Daoy (cell line): ENCODE results near the gene TMPRSS6. TPM values are rescaled to one million over a fixed set of nuclear protein-coding genes. Genes with fewer than 3 reads are reported as not detected.

ENCODE experiments used
- DNase-seq: peaks from one replicate; pipeline ENCODE4 v3.0.0-alpha.2; 2015; ENCODE audit warnings: low read depth
- total RNA-seq: library from RNA; depleted of rRNA; stranded (reverse); fragments of >200 nt; shearing (Covaris generic); gene quantifications from 2 replicates; pipeline ENCODE4 v1.2.3, GENCODE V29; 2014

TMPRSS6 gene
- total RNA-seq, 1 experiment from 2014 or later, result not detected

GRCh38 chr22:37117092-37117491 is 7.6 kb upstream of the TMPRSS6 start:
- no peak for DNase-seq

- no peak for DNase-seq
Observed at GRCh38 chr22:37115032-37115431, 5.5 kb upstream of the TMPRSS6 start.

- no peak for DNase-seq
Observed at GRCh38 chr22:37113757-37114156, 4.2 kb upstream of the TMPRSS6 start.

DNA sequence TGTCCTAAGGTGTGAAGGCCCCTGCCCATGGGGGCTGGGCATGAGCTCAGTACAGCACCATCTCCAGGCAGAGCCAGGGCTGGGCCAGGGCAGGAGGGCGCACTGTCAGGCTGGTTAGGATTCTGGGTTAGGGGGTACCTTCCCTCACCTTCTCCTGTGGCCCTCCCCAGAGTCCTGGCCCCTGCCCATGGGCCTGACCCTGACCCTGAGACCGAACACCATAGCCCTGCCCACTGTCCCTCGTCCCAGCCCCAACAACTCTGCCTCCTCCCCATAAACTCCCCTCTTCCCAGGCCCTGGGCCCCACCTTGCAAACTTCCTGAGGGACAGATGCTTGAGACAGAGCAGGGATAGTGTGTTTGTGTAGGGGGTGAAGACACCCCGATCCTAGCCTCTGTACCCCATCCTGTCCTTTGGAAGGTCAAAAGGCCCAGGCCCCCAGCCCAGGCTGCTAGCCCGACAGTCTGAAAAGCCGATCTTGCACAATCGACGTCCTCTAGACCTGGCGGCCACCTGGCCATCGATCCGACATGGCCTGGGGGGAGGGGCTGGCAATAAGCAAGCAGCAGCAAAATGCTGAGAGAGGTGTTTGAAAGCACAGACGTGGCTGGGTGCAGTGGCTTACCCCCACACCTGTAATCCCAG is 2.7 kb upstream of the TMPRSS6 start:
- DNase-seq, result no peak

GRCh38 chr22:37111156-37111717 is 1.7 kb upstream of the TMPRSS6 start:
- DNase-seq, result no peak

DNA sequence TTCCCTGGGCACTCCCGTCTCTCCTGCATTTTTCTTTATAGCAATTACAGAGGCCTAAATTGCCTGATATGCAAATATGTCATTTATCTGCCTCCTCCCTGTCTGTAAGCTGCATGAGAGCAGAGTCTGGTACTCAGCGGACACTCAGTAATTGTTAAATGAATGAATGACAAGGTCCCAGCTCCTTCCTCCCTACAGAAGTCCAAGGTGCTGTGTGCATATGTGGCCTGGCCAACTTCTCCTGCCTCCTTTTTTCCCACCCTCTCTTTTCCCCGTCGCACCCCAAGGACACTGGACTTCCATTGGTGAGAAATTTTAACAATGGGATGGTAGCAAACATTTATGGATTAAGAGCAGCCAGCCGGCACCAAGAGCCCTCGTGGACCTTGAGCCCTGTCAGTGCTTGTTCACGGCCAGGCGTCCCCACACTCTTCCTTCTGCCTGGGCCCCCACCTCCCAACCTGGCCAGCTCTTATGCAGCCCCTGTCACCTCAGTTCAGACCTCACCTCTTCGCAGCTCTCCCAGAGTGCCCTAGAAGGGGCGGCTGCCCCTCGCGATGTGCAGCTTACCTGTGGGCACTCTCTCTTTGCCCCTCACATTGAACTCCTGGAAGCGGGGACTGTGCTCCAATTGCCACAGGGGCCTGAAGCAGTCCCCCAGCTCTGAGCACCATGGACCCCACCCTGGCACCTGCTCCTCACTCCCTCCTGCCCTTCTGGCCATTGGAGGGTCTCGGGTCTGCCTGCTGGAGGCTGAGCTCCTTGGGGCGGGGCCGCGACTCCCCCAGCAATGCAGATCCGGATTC is 1.5 kb downstream of the TMPRSS6 start:
- DNase-seq, result no peak

DNA sequence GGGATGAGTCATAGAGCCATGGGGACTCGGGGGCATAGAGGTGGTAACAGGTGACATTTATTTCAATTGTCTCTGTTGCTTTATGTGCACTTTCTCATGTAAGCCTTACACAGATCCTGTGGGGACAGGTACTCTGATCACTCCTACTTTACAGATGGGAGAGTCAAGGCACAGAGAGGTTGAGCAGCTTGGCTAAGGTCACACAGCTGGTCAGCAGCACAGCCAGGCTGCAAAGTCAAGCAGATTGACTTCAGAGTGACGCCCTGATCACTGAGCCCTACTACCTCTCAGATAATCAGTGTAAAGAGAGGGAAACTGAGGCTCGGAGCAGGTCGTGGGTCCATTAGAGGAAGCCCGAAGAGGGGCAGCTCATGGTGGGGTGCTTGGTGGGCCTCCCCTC is 3.5 kb downstream of the TMPRSS6 start:
- no peak for DNase-seq

GRCh38 chr22:37105154-37105553 is 4.4 kb downstream of the TMPRSS6 start:
- no peak for DNase-seq

- no peak for DNase-seq
Observed at GRCh38 chr22:37103656-37104452, 5.7 kb downstream of the TMPRSS6 start.

GRCh38 chr22:37103151-37103550 is 6.4 kb downstream of the TMPRSS6 start:
- DNase-seq, result no peak

- no peak for DNase-seq
Observed at GRCh38 chr22:37101311-37102066, 8.0 kb downstream of the TMPRSS6 start.

GRCh38 chr22:37100589-37101127 is 8.9 kb downstream of the TMPRSS6 start:
- no peak for DNase-seq

DNA sequence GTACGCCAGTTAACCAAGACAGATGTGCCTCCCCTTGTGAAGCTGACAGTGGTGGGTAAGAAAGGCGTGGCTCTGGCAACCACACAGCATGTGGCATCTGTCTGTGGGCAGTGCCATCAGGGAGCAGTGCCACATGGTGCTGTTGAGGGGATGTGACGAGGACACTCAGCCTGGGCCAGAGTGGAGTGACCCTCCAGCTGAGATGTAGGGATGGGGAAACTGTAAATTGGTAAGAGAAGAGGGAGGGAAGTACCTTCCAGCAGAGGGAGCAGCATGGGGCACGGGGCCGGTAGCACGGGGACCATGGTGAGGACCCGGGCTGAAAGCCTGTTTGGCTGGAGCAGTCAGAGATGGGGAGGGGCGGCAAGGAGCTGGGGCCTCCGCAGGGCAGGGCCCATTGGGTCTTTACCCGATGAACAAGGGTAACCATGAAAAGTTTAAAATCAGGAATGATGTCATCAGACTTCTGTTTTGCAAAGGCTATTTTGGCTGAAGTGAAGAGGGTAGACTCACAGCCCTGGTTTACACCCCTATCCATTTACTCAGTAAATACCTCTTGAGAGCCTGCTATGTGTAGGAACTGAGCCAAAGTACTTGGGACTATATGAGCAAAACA is 10.4 kb downstream of the TMPRSS6 start:
- DNase-seq, result no peak

DNA sequence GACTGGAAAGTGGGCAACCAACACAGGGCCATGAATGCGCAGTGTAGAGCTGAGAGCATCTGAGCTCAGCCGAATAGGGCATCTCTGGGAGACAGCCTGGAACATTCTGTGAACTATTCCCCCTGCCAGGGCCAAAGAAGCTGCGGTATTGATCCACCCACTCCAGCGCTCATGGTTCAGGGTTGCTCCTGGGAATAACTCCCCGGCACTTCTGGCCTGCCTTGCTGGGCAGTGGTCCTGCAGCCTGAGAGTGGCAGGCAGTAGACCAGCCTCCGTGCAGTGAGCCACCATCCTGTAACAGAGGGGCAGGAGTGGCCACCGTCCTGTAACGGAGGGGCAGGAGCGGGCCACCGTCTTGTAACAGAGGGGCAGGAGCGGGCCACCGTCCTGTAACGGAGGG is 12.2 kb downstream of the TMPRSS6 start:
- DNase-seq, result no peak

DNA sequence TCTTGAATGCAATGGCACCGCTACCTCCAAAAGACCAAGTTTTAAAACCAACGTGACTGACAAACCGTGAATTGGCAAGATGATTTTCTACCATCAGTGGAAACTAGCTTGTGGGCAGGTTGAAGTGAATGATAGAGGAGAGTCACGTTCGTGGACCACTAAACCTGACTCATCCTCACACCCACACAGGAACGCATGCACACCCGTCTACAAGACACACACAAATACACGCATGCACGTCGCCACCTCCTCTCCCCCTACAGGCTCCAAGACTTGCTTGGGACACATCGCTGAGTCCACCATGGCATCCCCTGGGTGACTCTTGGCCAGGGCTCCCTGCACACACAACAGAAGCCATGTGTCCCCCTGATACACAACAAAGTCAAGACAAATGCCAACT is 14.4 kb downstream of the TMPRSS6 start:
- DNase-seq, result no peak

DNA sequence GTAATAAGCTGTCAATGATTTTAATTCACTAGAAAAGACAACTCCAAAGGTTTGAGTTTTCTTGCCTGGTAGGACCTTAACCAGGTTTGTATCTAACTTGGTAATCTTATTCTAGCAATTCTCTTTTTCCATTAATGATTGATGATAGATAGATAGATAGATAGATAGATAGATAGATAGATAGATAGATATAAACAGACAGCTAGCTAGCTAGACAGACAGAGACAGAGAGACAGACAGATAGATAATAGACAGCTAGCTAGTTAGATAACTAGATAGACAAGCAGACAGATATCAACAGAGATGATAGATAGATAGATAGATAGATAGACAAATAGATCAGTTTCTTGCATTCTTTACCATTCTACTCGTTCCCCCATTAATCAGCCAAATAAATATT is 15.3 kb downstream of the TMPRSS6 start:
- no peak for DNase-seq

GRCh38 chr22:37092997-37093396 is 16.5 kb downstream of the TMPRSS6 start:
- DNase-seq, result no peak

GRCh38 chr22:37091994-37092393 is 17.5 kb downstream of the TMPRSS6 start:
- DNase-seq, result no peak

DNA sequence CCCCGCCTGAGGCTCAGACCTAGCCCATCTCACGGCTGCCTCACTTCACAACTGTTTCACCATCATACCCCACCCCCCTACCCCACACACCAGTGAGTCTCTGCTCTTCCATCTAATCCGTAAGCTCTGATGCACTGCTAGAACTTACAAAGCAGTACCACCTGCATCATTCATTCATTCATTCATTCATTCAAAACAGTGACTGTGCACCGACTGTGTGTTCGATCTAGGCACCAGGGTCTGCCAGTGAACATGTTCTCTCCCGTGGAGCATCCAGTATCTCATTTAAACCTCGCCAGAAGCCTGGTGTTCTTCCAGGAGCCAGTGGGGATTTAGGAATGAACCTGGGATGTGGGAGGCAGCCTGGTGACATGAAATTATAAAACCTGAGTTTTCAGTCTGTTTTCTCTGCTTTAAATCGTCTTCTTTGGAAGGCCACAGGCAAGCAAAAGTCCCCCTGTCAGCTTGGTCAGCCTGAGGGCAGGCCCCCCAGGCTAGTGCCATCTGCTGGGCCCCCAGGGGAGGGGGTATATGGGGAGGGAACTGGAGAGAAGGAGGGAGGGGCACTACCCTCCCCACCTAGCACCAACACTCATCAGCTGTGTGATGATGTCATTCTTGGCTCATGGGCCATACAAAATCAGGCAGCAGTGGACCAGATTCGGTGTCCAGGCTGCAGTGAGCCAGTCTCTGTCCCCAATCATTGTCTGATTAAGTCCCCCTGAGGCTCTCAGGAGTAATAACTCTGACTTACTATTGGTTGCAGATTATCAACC is 18.4 kb downstream of the TMPRSS6 start:
- DNase-seq, result no peak

DNA sequence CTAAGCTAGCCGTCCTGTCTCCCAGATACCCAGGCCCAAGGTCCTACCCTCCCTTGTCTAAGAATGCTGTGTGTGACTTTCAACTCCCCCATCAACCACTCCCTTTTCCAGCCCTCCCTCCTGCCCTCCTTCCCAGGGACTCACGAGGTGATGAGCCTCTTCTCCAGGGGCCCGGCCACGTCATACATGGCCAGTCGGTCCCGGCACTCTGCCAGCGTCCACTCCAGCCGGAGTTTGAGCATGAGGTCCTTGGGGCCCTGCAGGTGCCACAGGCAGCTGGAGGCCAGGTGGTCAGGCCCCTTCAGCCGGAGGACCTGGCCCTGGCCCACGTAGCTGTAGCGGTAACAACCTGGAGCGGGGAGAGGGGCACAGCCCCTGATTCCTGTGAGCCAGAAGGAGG is 20.1 kb downstream of the TMPRSS6 start:
- peak; percentile 37 for DNase-seq
